Measurements from ENCODE around the gene SENP6.
"Not testable (repeated sequence)": the region's sequence is repeated elsewhere in the genome, so short reads cannot be mapped to it uniquely, and the experiment has no call there.

Gene SENP6

DNA sequence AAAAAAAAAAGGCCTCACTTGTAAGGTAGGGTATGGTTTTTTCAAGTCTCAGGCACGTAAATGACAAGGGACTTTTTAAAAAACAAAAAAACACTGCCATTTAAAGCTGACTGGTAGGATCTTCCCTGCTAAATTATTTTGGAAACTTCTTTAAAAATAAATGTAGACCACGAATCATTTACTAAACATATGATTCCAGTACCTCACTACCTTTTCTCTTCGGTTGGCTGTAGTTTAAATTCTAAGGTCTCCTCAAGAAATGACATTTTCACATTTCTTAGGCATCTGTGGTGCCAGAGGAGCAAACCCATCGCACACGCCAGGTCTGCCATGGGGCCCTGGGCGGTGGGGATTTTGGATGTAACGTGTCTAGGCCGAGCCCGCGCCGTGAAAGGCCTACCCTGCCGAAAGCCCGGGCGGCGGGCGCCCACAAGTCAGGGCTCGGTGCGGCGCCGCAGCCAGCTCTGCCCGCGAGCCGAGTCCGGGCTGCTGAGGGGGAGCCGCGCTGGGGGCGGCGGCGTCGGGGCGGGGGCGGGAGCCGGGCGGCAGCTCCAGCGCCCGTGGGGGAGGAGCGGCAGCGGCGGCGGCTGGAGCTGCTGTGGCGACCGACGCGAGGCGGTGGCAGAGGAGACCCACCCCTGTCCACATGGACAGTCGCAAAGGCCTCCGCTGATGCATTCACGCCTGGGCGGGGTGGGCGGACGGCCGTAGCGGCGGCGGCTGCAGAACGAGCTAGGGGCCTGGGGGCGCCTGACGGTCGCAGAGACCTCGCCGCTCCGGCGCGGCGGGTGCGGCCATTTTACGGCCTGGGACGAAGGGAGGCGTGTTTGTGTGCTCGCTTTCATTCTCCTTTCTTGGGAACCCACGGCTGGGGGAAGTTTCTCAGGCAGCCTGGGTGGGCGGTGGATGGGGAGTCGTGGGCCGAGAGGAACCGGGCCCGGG is at the start of gene SENP6:
TSS of gene SENP6 (plus strand) at position 577 of the 942 bp plus-strand sequence. CDS start 645 bp downstream, outside the sequence.
- DNase-seq (ENCODE audit: low spot score): peak; percentile 66

DNA sequence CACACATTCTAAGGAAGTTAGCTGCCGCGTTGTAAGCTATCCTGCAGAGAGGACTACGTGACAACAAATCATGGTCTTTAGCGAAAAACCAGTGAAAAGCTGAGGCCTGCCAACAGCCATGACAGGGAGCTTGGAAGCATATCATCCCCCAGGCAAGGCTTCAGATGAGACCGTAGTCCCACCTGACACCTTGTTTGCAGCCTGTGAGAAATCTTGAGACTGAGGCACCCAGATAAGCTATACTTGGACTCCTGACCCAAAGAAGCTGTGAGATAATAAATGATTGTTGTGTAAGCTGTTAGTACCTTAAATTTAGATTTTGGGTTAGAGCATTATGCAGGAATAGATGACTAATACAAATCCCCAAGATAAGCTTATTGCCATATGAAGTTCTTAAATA is 45.4 kb upstream of the SENP6 start:
- DNase-seq (ENCODE audit: low spot score): no peak

- DNase-seq (ENCODE audit: low spot score): no peak
Measured at GRCh38 chr6:75557068-75557467, 44.6 kb upstream of the SENP6 start.

GRCh38 chr6:75563032-75563431 is 38.6 kb upstream of the SENP6 start:
- DNase-seq (ENCODE audit: low spot score): peak; percentile 15

- DNase-seq (ENCODE audit: low spot score): no peak
Measured at GRCh38 chr6:75566137-75566767, 35.4 kb upstream of the SENP6 start.

DNA sequence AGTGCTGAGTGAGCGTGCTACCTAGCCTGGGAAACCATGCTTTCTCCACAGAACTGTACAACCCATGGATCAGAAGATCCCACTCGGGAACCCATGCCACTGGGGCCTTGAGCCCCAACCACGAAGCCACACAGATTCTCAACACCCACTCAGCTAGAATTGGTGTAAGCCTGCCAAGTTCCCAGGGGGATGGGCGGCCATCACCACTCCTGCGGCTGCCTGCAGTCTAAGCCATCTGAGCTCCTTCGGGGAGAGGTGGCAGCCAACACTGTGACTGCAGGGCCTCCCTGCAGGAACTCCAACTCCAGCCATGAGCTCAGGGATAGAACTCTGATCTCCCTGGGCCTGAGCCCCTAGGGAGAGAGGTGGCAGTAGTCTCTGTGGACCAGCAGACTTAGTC is 33.6 kb upstream of the SENP6 start:
- no peak for DNase-seq (ENCODE audit: low spot score)

GRCh38 chr6:75568965-75569364 is 32.7 kb upstream of the SENP6 start:
- no peak for DNase-seq (ENCODE audit: low spot score)

DNA sequence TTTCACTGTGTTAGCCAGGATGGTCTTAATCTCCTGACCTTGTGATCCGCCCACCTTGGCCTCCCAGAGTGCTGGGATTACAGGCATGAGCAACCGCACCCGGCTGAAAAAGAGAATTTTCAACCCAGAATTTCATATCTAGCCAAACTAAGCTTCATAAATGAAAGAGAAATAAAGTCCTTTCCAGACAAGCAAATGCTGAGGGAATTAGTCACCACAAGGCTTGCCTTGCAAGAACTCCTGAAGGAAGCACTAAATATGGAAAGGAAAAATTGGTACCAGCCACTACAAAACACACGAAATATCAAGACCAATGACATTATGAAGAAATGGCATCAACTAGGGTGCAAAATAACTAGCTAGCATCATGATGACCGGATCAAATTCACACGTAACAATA is 31.0 kb upstream of the SENP6 start:
- not testable (repeated sequence) for DNase-seq (ENCODE audit: low spot score)

- DNase-seq (ENCODE audit: low spot score): no peak
Measured at GRCh38 chr6:75572072-75572471, 29.6 kb upstream of the SENP6 start.

DNA sequence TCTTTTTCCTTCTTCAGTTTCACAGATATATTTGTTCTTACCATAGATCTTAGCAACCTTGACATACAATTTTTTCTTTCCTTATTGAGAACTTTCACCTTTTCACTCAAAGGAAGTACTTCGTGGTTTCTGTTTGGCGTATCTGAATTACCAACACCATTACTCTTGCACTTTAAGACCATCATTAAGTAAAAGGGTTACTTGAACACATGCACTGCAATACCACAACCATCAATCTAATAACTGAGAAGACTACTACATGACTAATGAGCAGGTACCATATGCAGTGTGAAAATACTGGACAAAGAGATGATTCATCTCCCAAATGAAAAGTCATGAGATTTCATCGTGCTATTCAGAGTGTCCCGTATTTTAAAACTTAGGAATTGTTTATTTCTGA is 21.7 kb upstream of the SENP6 start:
- no peak for DNase-seq (ENCODE audit: low spot score)

DNA sequence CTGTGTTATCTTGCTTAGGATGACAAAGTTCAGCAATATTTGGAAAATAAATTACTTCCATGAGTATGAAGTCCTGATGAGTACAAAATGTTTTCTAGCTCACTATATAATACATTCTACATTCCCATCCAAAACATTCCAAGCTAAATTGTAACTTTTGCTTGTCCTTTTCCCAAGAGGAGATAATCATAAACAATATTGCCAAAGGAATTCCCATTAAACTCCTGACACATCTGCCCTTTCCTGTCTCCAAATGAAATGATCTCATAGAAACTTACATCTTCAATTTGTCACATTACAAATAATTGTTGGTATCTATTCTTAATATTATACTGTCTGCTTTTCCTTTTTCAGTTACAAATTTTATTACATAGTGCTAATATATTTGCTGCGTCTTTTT is 20.4 kb upstream of the SENP6 start:
- no peak for DNase-seq (ENCODE audit: low spot score)

GRCh38 chr6:75584552-75584951 is 17.1 kb upstream of the SENP6 start:
- DNase-seq (ENCODE audit: low spot score): not testable (repeated sequence)

DNA sequence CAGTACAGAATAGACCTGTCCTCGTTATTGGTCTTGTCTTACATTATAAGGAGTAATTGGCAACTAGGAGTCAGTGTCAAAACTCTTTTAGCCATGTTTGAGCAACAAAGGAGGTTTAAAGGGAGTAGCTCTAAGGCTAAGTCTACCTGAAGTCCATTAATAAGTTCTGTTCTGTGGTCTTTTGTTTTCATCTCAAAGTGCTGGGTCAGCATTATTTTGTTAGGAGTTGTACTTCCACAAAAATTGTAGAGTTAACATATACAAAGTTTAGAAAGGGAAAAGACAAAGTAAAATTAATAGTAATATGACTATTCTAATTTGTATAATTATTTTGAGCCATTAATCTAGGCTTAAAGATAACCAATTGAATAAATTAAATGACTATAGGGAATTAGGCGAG is 12.7 kb upstream of the SENP6 start:
- no peak for DNase-seq (ENCODE audit: low spot score)

DNA sequence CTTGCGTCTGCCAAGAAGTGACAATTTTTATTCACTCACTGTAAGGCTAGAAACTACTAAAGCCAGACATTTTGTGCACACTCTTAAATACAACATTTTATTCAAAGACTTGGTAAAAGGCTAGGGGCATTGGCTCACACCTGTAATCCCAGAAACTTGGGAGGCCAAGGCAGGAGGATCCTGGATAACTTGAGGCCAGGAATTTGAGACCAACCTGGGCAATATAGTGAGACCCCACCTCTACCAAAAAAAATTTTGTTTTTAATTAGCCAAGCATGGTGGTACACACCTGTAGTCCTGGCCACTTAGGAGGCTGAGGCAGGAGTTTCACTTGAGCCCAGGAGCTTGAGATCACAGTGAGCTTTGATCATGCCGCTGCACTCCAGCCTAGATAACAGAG is 11.3 kb upstream of the SENP6 start:
- DNase-seq (ENCODE audit: low spot score): no peak

- not testable (repeated sequence) for DNase-seq (ENCODE audit: low spot score)
Measured at GRCh38 chr6:75596380-75596779, 5.3 kb upstream of the SENP6 start.

GRCh38 chr6:75600768-75601167 is 912 bp upstream of the SENP6 start:
- no peak for DNase-seq (ENCODE audit: low spot score)

- DNase-seq (ENCODE audit: low spot score): peak; percentile 50
Measured at GRCh38 chr6:75602246-75603105, 796 bp downstream of the SENP6 start.

DNA sequence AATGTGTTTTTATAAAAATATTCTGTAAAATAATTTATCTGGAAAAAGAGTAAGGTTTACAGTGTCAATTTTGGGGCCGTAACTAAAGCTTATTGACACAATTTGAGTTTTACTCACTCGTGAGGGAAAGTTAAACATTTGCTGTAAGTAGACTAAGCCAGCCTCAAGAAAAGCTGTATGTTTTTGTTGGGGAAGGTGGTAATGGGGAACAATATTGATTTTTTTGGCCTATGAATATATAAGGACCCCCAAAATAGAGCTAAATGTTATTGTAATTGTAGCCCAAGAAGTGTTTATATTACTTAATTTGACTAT is 1.4 kb downstream of the SENP6 start:
- DNase-seq (ENCODE audit: low spot score): no peak

- DNase-seq (ENCODE audit: low spot score): no peak
Measured at GRCh38 chr6:75604294-75604693, 2.6 kb downstream of the SENP6 start.

GRCh38 chr6:75605635-75606034 is 4.0 kb downstream of the SENP6 start:
- no peak for DNase-seq (ENCODE audit: low spot score)

- no peak for DNase-seq (ENCODE audit: low spot score)
Measured at GRCh38 chr6:75608304-75608703, 6.6 kb downstream of the SENP6 start.

DNA sequence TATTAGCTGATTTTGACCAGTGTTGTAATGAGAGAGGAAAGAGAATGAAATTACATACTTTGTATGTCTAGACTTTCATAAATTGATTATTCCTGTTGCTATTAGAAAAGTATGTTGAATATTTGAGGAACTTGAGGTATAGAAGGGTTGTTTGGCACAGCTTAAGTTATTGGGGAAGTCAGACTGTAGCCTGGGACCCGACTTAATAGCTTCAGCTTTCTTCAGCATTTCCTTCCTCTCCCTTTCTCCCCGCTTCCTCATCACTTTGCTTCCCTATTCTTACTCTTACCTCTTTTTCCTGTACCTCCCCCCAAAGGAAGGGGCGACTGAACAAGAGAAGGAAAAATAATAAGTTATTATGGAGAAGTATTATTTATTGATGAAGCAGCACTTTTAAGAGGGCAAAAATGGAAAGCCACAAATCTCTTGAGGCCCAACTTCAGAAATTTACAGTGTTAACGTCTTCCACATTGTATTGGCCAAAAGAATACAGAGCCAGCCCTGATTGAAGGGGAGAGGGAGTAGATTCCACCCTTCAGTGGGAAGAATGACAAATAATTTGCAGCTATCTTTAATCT is 7.4 kb downstream of the SENP6 start:
- no peak for DNase-seq (ENCODE audit: low spot score)
